ENCODE measurements around the gene TBL2. TPM values are rescaled to one million over a fixed set of nuclear protein-coding genes. Genes with fewer than 3 reads are reported as not detected.
A peak's percentile ranks its signal among the peaks of the same experiment; 100 is the strongest.
"Not testable (repeated sequence)": the region's sequence is repeated elsewhere in the genome, so short reads cannot be mapped to it uniquely, and the experiment has no call there.

The TBL2 gene
- polyA plus RNA-seq, 1 donor, result 37.6 TPM

- H3K27me3 ChIP-seq (ENCODE audit: control insufficient read depth, insufficient read depth, low read length), result no peaks in the 10 kb centered on the region
- peak overlapping the region; percentile 90 for H3K4me3 ChIP-seq (ENCODE audit: low read length)
- peak overlapping the region; percentile 88 for H3K27ac ChIP-seq (ENCODE audit: low read length)
- H3K36me3 ChIP-seq (ENCODE audit: control insufficient read depth, insufficient read depth, low read length), result peaks cover 30% of the 10 kb centered on the region
- WGBS (ENCODE audit: insufficient coverage, low lambda C conversion rate), result 48% methylated on average over 4 of the region's 28 CpGs
- DNase-seq, result no peak
- H3K4me1 ChIP-seq (ENCODE audit: control insufficient read depth, insufficient read depth, low read length), result peaks cover 21% of the 10 kb centered on the region
- no peaks in the 10 kb centered on the region for H3K9me3 ChIP-seq (ENCODE audit: control insufficient read depth, low read depth, low read length)
Measured at GRCh38 chr7:73556208-73557107, 21.9 kb downstream of the TBL2 start.

GRCh38 chr7:73555411-73555982 is 22.9 kb downstream of the TBL2 start:
- Histone ChIP-seq H3K27me3 (ENCODE audit: control insufficient read depth, insufficient read depth, low read length) (no peaks in the 10 kb centered on the region), H3K9me3 (ENCODE audit: control insufficient read depth, low read depth, low read length) (no peaks in the 10 kb centered on the region), H3K27ac (ENCODE audit: low read length) (no peak overlapping the region), H3K4me1 (ENCODE audit: control insufficient read depth, insufficient read depth, low read length) (peaks cover 20% of the 10 kb centered on the region), H3K36me3 (ENCODE audit: control insufficient read depth, insufficient read depth, low read length) (peaks cover 36% of the 10 kb centered on the region), H3K4me3 (ENCODE audit: low read length) (no peak overlapping the region)
- WGBS (ENCODE audit: insufficient coverage, low lambda C conversion rate), result 91% methylated on average over 3 of the region's 6 CpGs
- no peak for DNase-seq

GRCh38 chr7:73550093-73550492 is 28.3 kb downstream of the TBL2 start:
- H3K4me1 ChIP-seq (ENCODE audit: control insufficient read depth, insufficient read depth, low read length); H3K27ac ChIP-seq (ENCODE audit: low read length); H3K4me3 ChIP-seq (ENCODE audit: low read length); H3K9me3 ChIP-seq (ENCODE audit: control insufficient read depth, low read depth, low read length); H3K27me3 ChIP-seq (ENCODE audit: control insufficient read depth, insufficient read depth, low read length); DNase-seq: not testable (repeated sequence)
- peaks cover 54% of the 10 kb centered on the region for H3K36me3 ChIP-seq (ENCODE audit: control insufficient read depth, insufficient read depth, low read length)
- no CpG with 5 or more reads among the region's 5 CpGs for WGBS (ENCODE audit: insufficient coverage, low lambda C conversion rate)

GRCh38 chr7:73549176-73549575 is 29.2 kb downstream of the TBL2 start:
- H3K27ac ChIP-seq (ENCODE audit: low read length), result no peak overlapping the region
- peaks cover 49% of the 10 kb centered on the region for H3K36me3 ChIP-seq (ENCODE audit: control insufficient read depth, insufficient read depth, low read length)
- DNase-seq, result no peak
- H3K27me3 ChIP-seq (ENCODE audit: control insufficient read depth, insufficient read depth, low read length), result no peaks in the 10 kb centered on the region
- WGBS (ENCODE audit: insufficient coverage, low lambda C conversion rate), result no CpG with 5 or more reads among the region's 4 CpGs
- no peak overlapping the region for H3K4me3 ChIP-seq (ENCODE audit: low read length)
- H3K9me3 ChIP-seq (ENCODE audit: control insufficient read depth, low read depth, low read length), result no peaks in the 10 kb centered on the region
- no peaks in the 10 kb centered on the region for H3K4me1 ChIP-seq (ENCODE audit: control insufficient read depth, insufficient read depth, low read length)

- Histone ChIP-seq H3K27me3 (ENCODE audit: control insufficient read depth, insufficient read depth, low read length) (no peaks in the 10 kb centered on the region), H3K27ac (ENCODE audit: low read length) (no peak overlapping the region), H3K36me3 (ENCODE audit: control insufficient read depth, insufficient read depth, low read length) (peaks cover 49% of the 10 kb centered on the region), H3K4me3 (ENCODE audit: low read length) (no peak overlapping the region), H3K4me1 (ENCODE audit: control insufficient read depth, insufficient read depth, low read length) (no peaks in the 10 kb centered on the region), H3K9me3 (ENCODE audit: control insufficient read depth, low read depth, low read length) (no peaks in the 10 kb centered on the region)
- WGBS (ENCODE audit: insufficient coverage, low lambda C conversion rate), result no CpG with 5 or more reads among the region's 9 CpGs
- DNase-seq, result no peak
Measured at GRCh38 chr7:73547841-73548240, 30.5 kb downstream of the TBL2 start.

GRCh38 chr7:73544678-73545077 is 33.7 kb downstream of the TBL2 start:
- H3K36me3 ChIP-seq (ENCODE audit: control insufficient read depth, insufficient read depth, low read length), result peaks cover 50% of the 10 kb centered on the region
- no peak for DNase-seq
- no CpG with 5 or more reads among the region's 2 CpGs for WGBS (ENCODE audit: insufficient coverage, low lambda C conversion rate)
- H3K27ac ChIP-seq (ENCODE audit: low read length), result no peak overlapping the region
- no peaks in the 10 kb centered on the region for H3K9me3 ChIP-seq (ENCODE audit: control insufficient read depth, low read depth, low read length)
- no peaks in the 10 kb centered on the region for H3K27me3 ChIP-seq (ENCODE audit: control insufficient read depth, insufficient read depth, low read length)
- H3K4me1 ChIP-seq (ENCODE audit: control insufficient read depth, insufficient read depth, low read length), result no peaks in the 10 kb centered on the region
- no peak overlapping the region for H3K4me3 ChIP-seq (ENCODE audit: low read length)

GRCh38 chr7:73541722-73542121 is 36.7 kb downstream of the TBL2 start:
- H3K9me3 ChIP-seq (ENCODE audit: control insufficient read depth, low read depth, low read length), result no peaks in the 10 kb centered on the region
- WGBS (ENCODE audit: insufficient coverage, low lambda C conversion rate), result no CpG with 5 or more reads among the region's 10 CpGs
- H3K4me1 ChIP-seq (ENCODE audit: control insufficient read depth, insufficient read depth, low read length), result no peaks in the 10 kb centered on the region
- no peak overlapping the region for H3K27ac ChIP-seq (ENCODE audit: low read length)
- DNase-seq, result no peak
- H3K36me3 ChIP-seq (ENCODE audit: control insufficient read depth, insufficient read depth, low read length), result peaks cover 60% of the 10 kb centered on the region
- no peaks in the 10 kb centered on the region for H3K27me3 ChIP-seq (ENCODE audit: control insufficient read depth, insufficient read depth, low read length)
- no peak overlapping the region for H3K4me3 ChIP-seq (ENCODE audit: low read length)

- peaks cover 70% of the 10 kb centered on the region for H3K36me3 ChIP-seq (ENCODE audit: control insufficient read depth, insufficient read depth, low read length)
- no CpG with 5 or more reads among the region's 13 CpGs for WGBS (ENCODE audit: insufficient coverage, low lambda C conversion rate)
Measured at GRCh38 chr7:73539709-73540108, 38.7 kb downstream of the TBL2 start.

GRCh38 chr7:73538510-73538909 is 39.9 kb downstream of the TBL2 start:
- H3K4me1 ChIP-seq (ENCODE audit: control insufficient read depth, insufficient read depth, low read length); DNase-seq; H3K27ac ChIP-seq (ENCODE audit: low read length); H3K9me3 ChIP-seq (ENCODE audit: control insufficient read depth, low read depth, low read length); H3K4me3 ChIP-seq (ENCODE audit: low read length); H3K27me3 ChIP-seq (ENCODE audit: control insufficient read depth, insufficient read depth, low read length): not testable (repeated sequence)
- WGBS (ENCODE audit: insufficient coverage, low lambda C conversion rate), result no CpG with 5 or more reads among the region's 2 CpGs
- peaks cover 64% of the 10 kb centered on the region for H3K36me3 ChIP-seq (ENCODE audit: control insufficient read depth, insufficient read depth, low read length)

More at GRCh38 chr7:73539709-73540108, 38.7 kb downstream of the TBL2 start:
- Histone ChIP-seq H3K9me3 (ENCODE audit: control insufficient read depth, low read depth, low read length) (no peaks in the 10 kb centered on the region), H3K27ac (ENCODE audit: low read length) (no peak overlapping the region), H3K27me3 (ENCODE audit: control insufficient read depth, insufficient read depth, low read length) (no peaks in the 10 kb centered on the region), H3K4me3 (ENCODE audit: low read length) (no peak overlapping the region), H3K4me1 (ENCODE audit: control insufficient read depth, insufficient read depth, low read length) (no peaks in the 10 kb centered on the region)
- no peak for DNase-seq

GRCh38 chr7:73537051-73537450 is 41.3 kb downstream of the TBL2 start:
- no peaks in the 10 kb centered on the region for H3K27me3 ChIP-seq (ENCODE audit: control insufficient read depth, insufficient read depth, low read length)
- no peak overlapping the region for H3K27ac ChIP-seq (ENCODE audit: low read length)
- no peak overlapping the region for H3K4me3 ChIP-seq (ENCODE audit: low read length)
- peaks cover 54% of the 10 kb centered on the region for H3K36me3 ChIP-seq (ENCODE audit: control insufficient read depth, insufficient read depth, low read length)
- no peaks in the 10 kb centered on the region for H3K9me3 ChIP-seq (ENCODE audit: control insufficient read depth, low read depth, low read length)
- no peak for DNase-seq
- no CpG with 5 or more reads among the region's 16 CpGs for WGBS (ENCODE audit: insufficient coverage, low lambda C conversion rate)
- no peaks in the 10 kb centered on the region for H3K4me1 ChIP-seq (ENCODE audit: control insufficient read depth, insufficient read depth, low read length)
